ENCODE results near the gene MVB12A. TPM values are rescaled to one million over a fixed set of nuclear protein-coding genes. Genes with fewer than 3 reads are reported as not detected.

Gene MVB12A
- total RNA-seq, 2 experiments from 2014 or later, result 28.1 to 31.8 TPM

DNA sequence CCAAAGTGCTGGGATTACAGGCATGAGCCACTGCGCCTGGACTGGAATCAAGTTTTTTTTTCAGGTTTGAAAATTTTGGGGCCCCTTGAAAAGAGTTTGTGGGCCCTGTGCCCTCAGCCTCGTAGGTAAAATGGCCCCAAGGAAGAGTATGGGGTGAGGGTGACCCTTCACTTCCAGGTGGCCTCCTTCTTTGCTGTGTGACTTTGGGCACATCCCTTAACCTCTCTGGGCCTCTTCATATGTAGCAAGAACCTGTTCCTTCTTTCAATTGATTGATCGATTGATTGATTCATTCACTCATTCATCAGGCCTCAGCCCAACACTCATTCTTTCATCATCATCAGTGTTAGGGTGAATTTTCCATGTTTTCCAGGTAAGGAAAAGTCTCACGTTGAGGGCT lies 32.0 kb downstream of the MVB12A start:
- peaks cover 21% of the 10 kb centered on the region for H3K4me1 Mint-ChIP-seq (ENCODE audit: low read depth)
- TF ChIP-seq, protein P1, sequence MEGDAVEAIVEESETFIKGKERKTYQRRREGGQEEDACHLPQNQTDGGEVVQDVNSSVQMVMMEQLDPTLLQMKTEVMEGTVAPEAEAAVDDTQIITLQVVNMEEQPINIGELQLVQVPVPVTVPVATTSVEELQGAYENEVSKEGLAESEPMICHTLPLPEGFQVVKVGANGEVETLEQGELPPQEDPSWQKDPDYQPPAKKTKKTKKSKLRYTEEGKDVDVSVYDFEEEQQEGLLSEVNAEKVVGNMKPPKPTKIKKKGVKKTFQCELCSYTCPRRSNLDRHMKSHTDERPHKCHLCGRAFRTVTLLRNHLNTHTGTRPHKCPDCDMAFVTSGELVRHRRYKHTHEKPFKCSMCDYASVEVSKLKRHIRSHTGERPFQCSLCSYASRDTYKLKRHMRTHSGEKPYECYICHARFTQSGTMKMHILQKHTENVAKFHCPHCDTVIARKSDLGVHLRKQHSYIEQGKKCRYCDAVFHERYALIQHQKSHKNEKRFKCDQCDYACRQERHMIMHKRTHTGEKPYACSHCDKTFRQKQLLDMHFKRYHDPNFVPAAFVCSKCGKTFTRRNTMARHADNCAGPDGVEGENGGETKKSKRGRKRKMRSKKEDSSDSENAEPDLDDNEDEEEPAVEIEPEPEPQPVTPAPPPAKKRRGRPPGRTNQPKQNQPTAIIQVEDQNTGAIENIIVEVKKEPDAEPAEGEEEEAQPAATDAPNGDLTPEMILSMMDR (IDR thresholded peaks at IDR 0.05), result no peak
- ATAC-seq (no peak), DNase-seq (no peak)
- peaks cover 3% of the 10 kb centered on the region for H3K9me3 Mint-ChIP-seq
- ChIA-PET CTCF (interaction anchor here (1.2 to 2.2 kb wide), 3 partner anchors 15 to 66 kb away, joined by 3 to 6 read pairs (median 4); no protein-coding TSS in a partner anchor), POLR2A (no interaction called here)
- no peaks in the 10 kb centered on the region for H3K36me3 Mint-ChIP-seq (ENCODE audit: low read depth)
- intact Hi-C loops (cut with micrococcal nuclease), result loop anchor here (10.0 kb wide), 1 partner anchor 47 kb away; the partner anchor contains the start of gene BST2
- no peak overlapping the region for H3K4me3 Mint-ChIP-seq
- H3K27ac Mint-ChIP-seq, result no peak overlapping the region
- H3K27me3 Mint-ChIP-seq, result peaks cover 39% of the 10 kb centered on the region

DNA sequence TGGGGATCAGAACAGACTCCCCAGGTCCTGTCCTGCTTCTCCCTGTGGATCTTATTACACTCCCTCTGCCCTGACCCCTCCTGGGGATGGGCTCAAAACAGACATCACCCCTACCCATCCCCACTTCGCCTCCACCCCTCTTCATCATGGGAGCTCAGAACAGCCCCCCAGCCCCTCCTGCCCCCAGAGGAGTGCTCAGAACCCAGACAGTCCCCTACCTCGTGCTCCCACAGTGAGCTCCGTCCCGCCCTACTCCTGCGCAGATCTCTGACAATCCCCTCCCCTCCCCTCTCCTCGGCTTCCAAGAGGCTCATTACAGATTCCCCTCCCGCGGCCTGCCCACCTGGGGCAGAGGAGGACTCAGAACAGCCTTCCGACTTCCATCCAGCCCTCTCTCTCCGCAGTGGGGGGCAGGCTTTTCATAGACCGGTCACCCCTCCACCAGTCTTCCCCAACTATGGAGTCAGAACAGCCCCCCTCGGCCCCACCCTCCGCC lies 34.8 kb downstream of the MVB12A start:
- no peak for ATAC-seq
- intact Hi-C loops (cut with micrococcal nuclease), result loop anchor here (10.0 kb wide), 1 partner anchor 50 kb away; the partner anchor contains the start of gene BST2
- Mint-ChIP-seq H3K4me1 (ENCODE audit: low read depth) (peaks cover 21% of the 10 kb centered on the region), H3K36me3 (ENCODE audit: low read depth) (no peaks in the 10 kb centered on the region), H3K27me3 (peaks cover 39% of the 10 kb centered on the region), H3K4me3 (no peak overlapping the region), H3K27ac (no peak overlapping the region), H3K9me3 (peaks cover 3% of the 10 kb centered on the region)
- ChIA-PET CTCF (interaction anchor here (0.7 to 1.8 kb wide), 7 partner anchors 9 to 119 kb away, joined by 3 to 21 read pairs (median 3); no protein-coding TSS in a partner anchor), POLR2A (interaction anchor here (1.0 kb wide), 1 partner anchor 18 kb away, joined by 3 read pairs; no protein-coding TSS in a partner anchor)
- TF ChIP-seq, protein P1 (IDR thresholded peaks at IDR 0.05), result no peak
- DNase-seq, result no peak

DNA sequence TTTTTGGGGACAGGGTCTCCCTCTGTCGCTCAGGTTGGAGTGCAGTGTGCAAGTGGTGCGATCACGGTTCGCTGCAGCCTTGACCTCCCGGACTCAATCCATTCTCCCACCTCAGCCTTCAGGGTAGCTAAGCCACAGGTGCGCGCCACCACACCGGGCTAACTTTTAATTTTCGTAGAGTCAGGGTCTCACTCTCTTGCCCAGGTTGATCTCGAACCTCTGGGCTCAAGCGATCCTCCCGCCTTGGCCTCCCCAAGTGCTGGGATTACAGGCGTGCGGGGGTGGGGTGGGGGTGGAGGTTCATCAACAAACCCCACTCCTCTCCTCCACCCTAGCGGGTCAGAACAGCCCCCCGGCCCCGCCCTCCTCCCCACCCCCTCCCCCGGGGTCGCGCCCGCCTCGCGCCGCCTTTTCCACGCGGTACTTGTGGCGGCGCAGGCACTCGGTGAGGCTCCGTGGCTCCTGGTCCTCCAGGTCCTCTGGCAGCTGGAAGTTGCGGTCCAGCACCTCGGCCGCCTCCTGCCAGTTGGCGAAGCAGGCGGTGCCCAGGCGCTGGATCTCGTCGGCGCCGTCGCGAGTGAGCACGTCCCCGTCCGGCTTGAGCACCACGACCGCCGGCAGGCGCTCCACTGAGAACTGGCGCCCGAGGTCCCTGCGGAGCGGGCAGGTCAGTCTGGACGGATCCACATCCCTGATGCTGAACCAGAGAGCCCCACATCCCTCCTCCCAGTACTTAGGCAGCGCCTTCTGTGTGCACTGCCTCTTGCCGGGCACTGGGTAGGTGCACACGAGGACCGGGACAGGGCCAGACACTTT lies 35.7 kb downstream of the MVB12A start:
- ATAC-seq (no peak), DNase-seq (no peak)
- no peaks in the 10 kb centered on the region for H3K36me3 Mint-ChIP-seq (ENCODE audit: low read depth)
- CTCF ChIA-PET, result interaction anchor here (0.9 to 1.8 kb wide), 3 partner anchors 10 to 41 kb away, joined by 3 to 21 read pairs (median 5); no protein-coding TSS in a partner anchor
- peaks cover 1% of the 10 kb centered on the region for H3K9me3 Mint-ChIP-seq
- TF ChIP-seq, protein P1 (IDR thresholded peaks at IDR 0.05), result no peak
- H3K4me3 Mint-ChIP-seq, result no peak overlapping the region
- H3K4me1 Mint-ChIP-seq (ENCODE audit: low read depth), result peaks cover 13% of the 10 kb centered on the region
- intact Hi-C loops (cut with micrococcal nuclease), result loop anchor here (10.0 kb wide), 1 partner anchor 51 kb away; the partner anchor contains the start of gene BST2
- POLR2A ChIA-PET, result no interaction called here
- H3K27me3 Mint-ChIP-seq, result peaks cover 35% of the 10 kb centered on the region
- no peak overlapping the region for H3K27ac Mint-ChIP-seq

DNA sequence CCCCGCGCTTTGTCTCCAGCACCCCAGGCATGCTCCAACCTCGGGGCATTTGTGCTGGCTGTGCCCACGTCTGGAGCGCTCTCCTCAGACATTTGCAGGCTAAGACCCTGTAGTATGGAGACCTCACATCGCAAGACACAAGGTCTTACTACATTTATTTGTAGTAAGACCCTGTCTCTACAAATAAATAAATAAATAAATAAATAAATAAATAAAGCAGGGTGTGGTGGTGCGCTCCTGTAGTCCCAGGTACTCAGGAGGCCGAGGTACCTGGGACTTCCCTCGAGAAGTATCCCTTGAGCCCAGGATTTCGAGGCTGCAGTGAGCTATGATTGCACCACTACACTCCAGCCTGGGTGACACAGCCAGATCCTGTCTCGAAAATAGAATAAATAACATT lies 36.3 kb downstream of the MVB12A start:
- no peak overlapping the region for H3K4me3 Mint-ChIP-seq
- no peak overlapping the region for H3K27ac Mint-ChIP-seq
- POLR2A ChIA-PET, result no interaction called here
- CTCF ChIA-PET, result interaction anchor here (0.9 to 1.7 kb wide), 2 partner anchors 11 to 40 kb away, joined by 3 to 6 read pairs; no protein-coding TSS in a partner anchor
- no peak for DNase-seq
- TF ChIP-seq, protein P1 (IDR thresholded peaks at IDR 0.05), result no peak
- peaks cover 9% of the 10 kb centered on the region for H3K4me1 Mint-ChIP-seq (ENCODE audit: low read depth)
- H3K9me3 Mint-ChIP-seq, result peaks cover 1% of the 10 kb centered on the region
- no peaks in the 10 kb centered on the region for H3K36me3 Mint-ChIP-seq (ENCODE audit: low read depth)
- no peak for ATAC-seq
- H3K27me3 Mint-ChIP-seq, result peaks cover 35% of the 10 kb centered on the region
- intact Hi-C loops (cut with micrococcal nuclease), result loop anchor here (10.0 kb wide), 1 partner anchor 51 kb away; the partner anchor contains the start of gene BST2

Data from activated CD8-positive, alpha-beta T cell treated with anti-CD3 and anti-CD28 coated beads for 36 hours (primary cell).